Stimulated activated naive B cell treated with anti-CD40 and anti-IgM and Interleukin-4, amounts not matched to agents 10 μg/mL and 1 μg/mL and 100 μg/mL, for 72 hours (primary cell): ENCODE data around the gene ZNF680.

Experiments used
- ATAC-seq, 2 donors: fragments of 150-1000 bp; cut with Tn5 transposase; replicated peaks; 2 replicates each; pipeline ENCODE4 v1.10.0; 2021; ENCODE audit warnings: moderate library complexity in 1 of 2
- DNase-seq: peaks from one replicate; pipeline ENCODE4 v3.0.0; 2021
- H3K27ac Mint-ChIP-seq: one replicate; pipeline ENCODE4 v1.8.0; 2022; ENCODE audit warnings: mild to moderate bottlenecking, mixed read lengths
- H3K27me3 Mint-ChIP-seq, 2 donors: one replicate each; pipeline ENCODE4 v1.8.0; 2022; ENCODE audit warnings: mixed read lengths in 2 of 2
- H3K36me3 Mint-ChIP-seq, 2 donors: one replicate each; pipeline ENCODE4 v1.8.0; 2022; ENCODE audit warnings: mixed read lengths in 2 of 2, mild to moderate bottlenecking in 1 of 2
- H3K4me1 Mint-ChIP-seq, 2 donors: one replicate each; pipeline ENCODE4 v1.8.0; 2022; ENCODE audit warnings: mixed read lengths in 2 of 2, mild to moderate bottlenecking in 1 of 2
- H3K4me3 Mint-ChIP-seq, 2 donors: one replicate each; pipeline ENCODE4 v1.8.0; 2022; ENCODE audit warnings: mild to moderate bottlenecking in 2 of 2, mixed read lengths in 2 of 2, moderate library complexity in 1 of 2
- H3K9me3 Mint-ChIP-seq, 2 donors: one replicate each; pipeline ENCODE4 v1.8.0; 2022; ENCODE audit warnings: mixed read lengths in 2 of 2, mild to moderate bottlenecking in 1 of 2

ZNF680 gene

GRCh38 chr7:64562626-64563278 lies at the start of gene ZNF680:
ZNF680 (minus strand) TSS chr7:64563071; CDS start chr7:64562954, 117 bp downstream.
- peaks cover 4 to 7% of the 10 kb centered on the region in 2 donors for H3K9me3 Mint-ChIP-seq

DNA sequence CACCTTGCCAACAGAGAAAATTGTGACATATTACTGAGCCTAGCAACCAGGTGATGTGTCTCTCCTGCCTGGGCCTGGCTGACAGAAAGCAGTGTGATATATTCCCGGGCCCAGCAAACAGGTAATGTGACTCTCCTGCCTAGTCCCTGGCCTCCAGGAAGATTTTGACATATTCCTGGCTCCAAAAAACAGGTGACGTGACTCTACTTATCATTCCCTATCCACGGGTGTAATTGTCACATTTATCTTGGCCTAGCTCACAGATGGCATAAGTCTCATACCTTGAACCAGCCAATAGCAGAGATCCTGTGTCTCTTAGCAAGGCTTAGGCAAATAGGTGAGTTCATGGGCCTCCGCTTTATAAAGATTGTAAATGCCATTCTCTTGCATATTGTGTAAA lies 49.6 kb upstream of the ZNF680 start:
- Mint-ChIP-seq H3K27me3 (no peaks in the 10 kb centered on the region), H3K4me1 (no peaks in the 10 kb centered on the region), H3K36me3 (no peaks in the 10 kb centered on the region), H3K27ac (no peak overlapping the region), H3K9me3 (peaks cover 0 to 5% of the 10 kb centered on the region in 2 donors), H3K4me3 (no peak overlapping the region)
- DNase-seq (no peak), ATAC-seq (no peak)

More at GRCh38 chr7:64562626-64563278, at the start of gene ZNF680:
- Mint-ChIP-seq H3K27me3 (no peaks in the 10 kb centered on the region), H3K27ac (peak within 1 kb of the TSS; percentile 99), H3K4me1 (peaks cover 18 to 41% of the 10 kb centered on the region in 2 donors), H3K4me3 (peak within 1 kb of the TSS; percentile 99 to 100), H3K36me3 (peaks cover 23 to 31% of the 10 kb centered on the region in 2 donors)
- peak; percentile 89 for DNase-seq
- peak; percentile 99 to 100 for ATAC-seq

- Mint-ChIP-seq H3K36me3 (no peaks in the 10 kb centered on the region), H3K9me3 (peaks cover 0 to 5% of the 10 kb centered on the region in 2 donors), H3K4me3 (no peak overlapping the region), H3K27ac (no peak overlapping the region), H3K4me1 (no peaks in the 10 kb centered on the region), H3K27me3 (no peaks in the 10 kb centered on the region)
- no peak for DNase-seq
- ATAC-seq: no peak
Measured at GRCh38 chr7:64611717-64612116, 48.8 kb upstream of the ZNF680 start.

GRCh38 chr7:64610997-64611396 lies 48.1 kb upstream of the ZNF680 start:
- no peak overlapping the region for H3K27ac Mint-ChIP-seq
- no peak for DNase-seq
- no peak overlapping the region for H3K4me3 Mint-ChIP-seq
- H3K9me3 Mint-ChIP-seq: peaks cover 0 to 5% of the 10 kb centered on the region in 2 donors
- H3K27me3 Mint-ChIP-seq: no peaks in the 10 kb centered on the region
- no peaks in the 10 kb centered on the region for H3K36me3 Mint-ChIP-seq
- no peaks in the 10 kb centered on the region for H3K4me1 Mint-ChIP-seq
- no peak for ATAC-seq

GRCh38 chr7:64608116-64608910 lies 45.4 kb upstream of the ZNF680 start:
- Mint-ChIP-seq H3K27ac (no peak overlapping the region), H3K36me3 (no peaks in the 10 kb centered on the region), H3K27me3 (no peaks in the 10 kb centered on the region), H3K4me3 (no peak overlapping the region), H3K4me1 (no peaks in the 10 kb centered on the region), H3K9me3 (peaks cover 0 to 7% of the 10 kb centered on the region in 2 donors)
- DNase-seq (no peak), ATAC-seq (no peak)

DNA sequence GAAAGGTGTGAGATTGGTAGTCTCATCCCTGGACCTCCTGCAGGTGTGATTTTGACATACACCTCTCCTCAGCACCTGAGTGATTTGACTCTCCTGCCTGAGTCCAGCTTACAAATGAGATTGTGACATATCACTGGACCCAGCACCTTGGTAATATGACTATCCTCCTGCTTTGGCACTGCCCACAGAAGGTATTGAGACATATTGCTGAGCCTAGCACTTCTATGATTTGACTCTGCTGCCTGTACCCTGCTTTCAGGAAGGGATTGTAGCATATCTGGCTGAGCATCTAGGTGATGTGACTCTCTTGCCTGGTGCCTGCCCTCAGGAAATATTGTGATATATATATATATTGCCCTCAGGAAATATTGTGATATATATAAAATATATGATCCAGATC lies 43.5 kb upstream of the ZNF680 start:
- no peak for DNase-seq
- no peak for ATAC-seq
- no peak overlapping the region for H3K27ac Mint-ChIP-seq
- peaks cover 0 to 7% of the 10 kb centered on the region in 2 donors for H3K9me3 Mint-ChIP-seq
- no peaks in the 10 kb centered on the region for H3K27me3 Mint-ChIP-seq
- no peaks in the 10 kb centered on the region for H3K36me3 Mint-ChIP-seq
- H3K4me1 Mint-ChIP-seq: no peaks in the 10 kb centered on the region
- H3K4me3 Mint-ChIP-seq: no peak overlapping the region

- H3K27me3 Mint-ChIP-seq: no peaks in the 10 kb centered on the region
- no peaks in the 10 kb centered on the region for H3K4me1 Mint-ChIP-seq
- no peak for ATAC-seq
- no peak overlapping the region for H3K4me3 Mint-ChIP-seq
- peaks cover 0 to 6% of the 10 kb centered on the region in 2 donors for H3K9me3 Mint-ChIP-seq
- no peaks in the 10 kb centered on the region for H3K36me3 Mint-ChIP-seq
- H3K27ac Mint-ChIP-seq: no peak overlapping the region
- no peak for DNase-seq
Measured at GRCh38 chr7:64603271-64603670, 40.4 kb upstream of the ZNF680 start.

DNA sequence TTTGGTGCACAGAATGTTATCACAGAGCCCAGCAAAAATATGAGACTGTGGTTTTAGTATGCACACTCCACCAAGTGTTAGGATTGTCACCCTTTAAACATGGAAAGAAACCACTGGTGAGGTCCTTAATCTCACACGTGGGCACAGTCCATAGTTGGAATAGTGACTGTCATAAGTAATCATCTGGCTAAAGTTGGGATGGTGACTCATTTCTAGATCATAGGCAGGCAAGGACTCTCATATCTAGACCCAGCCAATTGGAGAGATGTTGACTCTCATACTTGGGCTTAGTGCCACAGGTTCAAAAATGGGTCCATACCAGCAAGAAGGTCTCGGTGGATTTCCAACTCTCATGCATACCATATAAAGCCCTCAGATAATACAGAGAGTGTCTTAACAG lies 39.6 kb upstream of the ZNF680 start:
- Mint-ChIP-seq H3K27me3 (no peaks in the 10 kb centered on the region), H3K4me3 (no peak overlapping the region), H3K36me3 (no peaks in the 10 kb centered on the region), H3K9me3 (peaks cover 0 to 2% of the 10 kb centered on the region in 2 donors), H3K4me1 (no peaks in the 10 kb centered on the region), H3K27ac (no peak overlapping the region)
- no peak for DNase-seq
- ATAC-seq: no peak

- no peaks in the 10 kb centered on the region for H3K4me1 Mint-ChIP-seq
- H3K27ac Mint-ChIP-seq: no peak overlapping the region
- H3K27me3 Mint-ChIP-seq: no peaks in the 10 kb centered on the region
- H3K4me3 Mint-ChIP-seq: no peak overlapping the region
- ATAC-seq (no peak), DNase-seq (no peak)
- no peaks in the 10 kb centered on the region for H3K36me3 Mint-ChIP-seq
- peaks cover 0 to 2% of the 10 kb centered on the region in 2 donors for H3K9me3 Mint-ChIP-seq
Measured at GRCh38 chr7:64602086-64602485, 39.2 kb upstream of the ZNF680 start.

GRCh38 chr7:64599359-64599758 lies 36.5 kb upstream of the ZNF680 start:
- no peak for ATAC-seq
- no peaks in the 10 kb centered on the region for H3K36me3 Mint-ChIP-seq
- no peak overlapping the region for H3K4me3 Mint-ChIP-seq
- DNase-seq: no peak
- no peaks in the 10 kb centered on the region for H3K4me1 Mint-ChIP-seq
- no peak overlapping the region for H3K27ac Mint-ChIP-seq
- H3K9me3 Mint-ChIP-seq: peaks cover 0 to 8% of the 10 kb centered on the region in 2 donors
- H3K27me3 Mint-ChIP-seq: no peaks in the 10 kb centered on the region

DNA sequence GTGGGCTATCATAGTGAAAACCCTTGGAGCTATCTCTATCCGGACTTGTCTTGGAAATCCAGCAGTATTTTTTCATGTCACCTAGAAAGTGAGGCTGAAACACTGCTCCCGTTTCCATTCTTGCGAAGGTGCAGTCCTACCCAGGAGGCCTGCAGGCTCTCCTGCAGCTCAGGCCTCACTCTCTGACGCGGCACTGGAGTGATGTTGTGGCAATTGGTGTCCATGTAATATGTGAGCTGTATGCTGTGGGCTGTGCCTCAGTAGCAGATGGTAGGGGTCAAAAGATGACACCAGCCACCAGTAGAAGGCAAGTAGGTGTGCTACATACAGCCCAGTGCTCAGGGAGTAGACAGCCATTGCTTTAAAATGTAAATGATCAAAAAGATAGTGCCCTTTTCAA lies 28.1 kb upstream of the ZNF680 start:
- Mint-ChIP-seq H3K9me3 (peaks cover 5 to 15% of the 10 kb centered on the region in 2 donors), H3K4me3 (no peak overlapping the region), H3K36me3 (no peaks in the 10 kb centered on the region), H3K4me1 (no peaks in the 10 kb centered on the region), H3K27ac (no peak overlapping the region), H3K27me3 (no peaks in the 10 kb centered on the region)
- DNase-seq: no peak
- ATAC-seq: no peak

GRCh38 chr7:64581926-64582894 lies 19.3 kb upstream of the ZNF680 start:
- DNase-seq (no peak), ATAC-seq (no peak)
- Mint-ChIP-seq H3K4me1 (no peaks in the 10 kb centered on the region), H3K36me3 (no peaks in the 10 kb centered on the region), H3K4me3 (no peak overlapping the region), H3K9me3 (peaks cover 5 to 7% of the 10 kb centered on the region in 2 donors), H3K27me3 (no peaks in the 10 kb centered on the region), H3K27ac (no peak overlapping the region)

DNA sequence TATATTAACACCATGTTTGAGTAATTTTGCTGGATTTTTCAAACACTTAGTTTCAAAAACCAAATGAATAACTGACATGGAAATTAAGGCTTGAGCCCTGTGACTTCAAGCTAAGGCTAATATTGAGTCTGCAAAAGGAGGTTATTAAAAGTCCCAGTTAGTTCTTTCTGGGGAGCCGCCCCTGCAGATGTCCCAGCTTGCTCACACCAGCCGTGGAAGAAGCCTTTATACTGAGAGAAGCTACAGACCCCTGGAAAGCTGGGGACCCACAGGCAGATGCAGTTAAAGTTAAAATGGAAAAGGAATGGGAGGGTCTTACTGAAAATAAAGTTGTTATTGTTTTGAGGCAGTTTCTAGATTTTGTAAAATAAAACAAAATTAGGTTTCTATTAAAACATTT lies 18.5 kb upstream of the ZNF680 start:
- Mint-ChIP-seq H3K27ac (no peak overlapping the region), H3K36me3 (no peaks in the 10 kb centered on the region), H3K4me1 (no peaks in the 10 kb centered on the region), H3K9me3 (peaks cover 2 to 4% of the 10 kb centered on the region in 2 donors), H3K4me3 (no peak overlapping the region), H3K27me3 (no peaks in the 10 kb centered on the region)
- DNase-seq (no peak), ATAC-seq (no peak)

- Mint-ChIP-seq H3K4me3 (peak overlapping the region; percentile 41 to 59), H3K9me3 (peaks cover 0 to 5% of the 10 kb centered on the region in 2 donors), H3K36me3 (peaks cover 4 to 5% of the 10 kb centered on the region in 2 donors), H3K4me1 (peaks cover 5 to 7% of the 10 kb centered on the region in 2 donors), H3K27me3 (peaks cover 19 to 41% of the 10 kb centered on the region in 2 donors), H3K27ac (no peak overlapping the region)
- no peak for ATAC-seq
- no peak for DNase-seq
Measured at GRCh38 chr7:64574540-64575099, 11.7 kb upstream of the ZNF680 start.
